ENCODE measurements around the gene IER3. TPM values are rescaled to one million over a fixed set of nuclear protein-coding genes. Genes with fewer than 3 reads are reported as not detected.

IER3 gene
- 46.3 and 236 TPM in 2 replicates for total RNA-seq

GRCh38 chr6:30744054-30744805 is at the start of gene IER3:
Gene IER3, minus strand, starts transcription at chr6:30744547. Its CDS starts 29 bp downstream, at chr6:30744518.

GRCh38 chr6:30742316-30743098 is 1.8 kb downstream of the IER3 start, which contains the start of gene FLOT1:
Gene FLOT1, minus strand, starts transcription at chr6:30742687. Its CDS starts 498 bp downstream, at chr6:30742189.

DNA sequence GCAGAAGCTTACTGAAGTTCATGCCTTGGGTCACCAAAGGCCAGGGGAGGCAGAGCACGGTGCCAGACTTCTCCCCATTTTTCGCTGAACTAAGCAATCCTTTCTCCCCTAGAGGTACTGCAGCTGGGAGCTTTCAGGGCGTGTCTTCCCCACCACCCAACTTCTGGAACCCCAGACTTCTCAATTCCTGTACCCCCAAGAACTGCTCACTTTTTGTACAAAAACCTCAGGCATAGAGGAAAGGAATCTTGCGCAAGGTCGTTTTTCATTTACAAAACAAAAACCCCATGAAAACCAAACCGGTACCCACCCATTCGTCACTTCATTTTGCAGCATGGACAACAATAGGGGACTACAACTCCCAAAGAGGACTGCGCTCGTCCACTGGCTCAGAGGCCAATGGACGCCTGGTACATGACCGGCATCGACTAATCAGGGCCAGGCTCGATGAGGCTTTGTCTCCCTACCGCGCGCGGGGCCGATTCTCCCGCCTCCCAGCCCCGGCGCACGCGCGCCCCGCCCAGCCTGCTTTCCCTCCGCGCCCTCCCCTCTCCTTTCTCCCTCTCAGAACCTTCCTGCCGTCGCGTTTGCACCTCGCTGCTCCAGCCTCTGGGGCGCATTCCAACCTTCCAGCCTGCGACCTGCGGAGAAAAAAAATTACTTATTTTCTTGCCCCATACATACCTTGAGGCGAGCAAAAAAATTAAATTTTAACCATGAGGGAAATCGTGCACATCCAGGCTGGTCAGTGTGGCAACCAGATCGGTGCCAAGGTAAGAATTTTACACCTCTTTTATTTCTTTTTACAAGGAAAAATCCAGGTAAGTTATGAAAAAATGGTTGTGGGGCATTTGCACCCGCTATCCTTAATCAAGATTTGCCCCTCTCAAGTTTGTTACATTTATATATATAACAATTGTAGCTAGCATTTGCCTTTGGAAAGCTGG is 24.3 kb downstream of the IER3 start, which contains the start of gene TUBB:
Gene TUBB (plus strand): TSS at position 562 of the 947 bp plus-strand sequence. CDS start 155 bp downstream, at position 717.

GRCh38 chr6:30717129-30717844 is 27.1 kb downstream of the IER3 start, which contains the start of gene MDC1:
Gene MDC1, minus strand, starts transcription at chr6:30717281. Its CDS starts 2,106 bp downstream, at chr6:30715175.

Small RNA genes within 50 kb of the gene (small RNA-seq; reads per million reads assigned to genes)
- gene RF00019 = not detected
- not detected for gene RN7SL353P

Other genes with a start within 250 kb of the IER3 start
- gene GNL1, start 188.1 kb downstream of the IER3 start, total RNA-seq = 59.3 and 84.8 TPM in 2 replicates
- gene PRR3, start 187.3 kb downstream of the IER3 start, total RNA-seq = 6.1 and 10.6 TPM in 2 replicates
- 45.9 and 46.0 TPM in 2 replicates for gene ABCF1, start 173.1 kb downstream of the IER3 start, total RNA-seq
- 36.0 and 55.4 TPM in 2 replicates for gene PPP1R10, start 127.3 kb downstream of the IER3 start, total RNA-seq
- 70.3 and 74.9 TPM in 2 replicates for gene MRPS18B, start 126.7 kb downstream of the IER3 start, total RNA-seq
- gene ATAT1, start 117.7 kb downstream of the IER3 start, total RNA-seq = 6.7 and 11.8 TPM in 2 replicates
- gene C6orf136, start 97.4 kb downstream of the IER3 start, total RNA-seq = 3.1 and 4.3 TPM in 2 replicates
- 28.3 and 30.8 TPM in 2 replicates for gene DHX16, start 71.5 kb downstream of the IER3 start, total RNA-seq
- 31.4 and 43.8 TPM in 2 replicates for gene PPP1R18, start 57.9 kb downstream of the IER3 start, total RNA-seq
- 9.0 and 9.2 TPM in 2 replicates for gene NRM, start 53.6 kb downstream of the IER3 start, total RNA-seq
- gene MDC1, start 27.3 kb downstream of the IER3 start, total RNA-seq = 6.7 and 7.9 TPM in 2 replicates
- 423 and 1,233 TPM in 2 replicates for gene TUBB, start 24.2 kb downstream of the IER3 start, total RNA-seq
- 56.4 and 87.2 TPM in 2 replicates for gene FLOT1, start 1.9 kb downstream of the IER3 start, total RNA-seq
- 74.2 and 95.0 TPM in 2 replicates for gene DDR1, start 140.0 kb upstream of the IER3 start, total RNA-seq
- gene GTF2H4, start 163.7 kb upstream of the IER3 start, total RNA-seq = 18.8 and 27.2 TPM in 2 replicates
- 18.8 and 22.1 TPM in 2 replicates for gene VARS2, start 169.7 kb upstream of the IER3 start, total RNA-seq
- gene SFTA2, start 187.6 kb upstream of the IER3 start, total RNA-seq = 0.39 and 0.87 TPM in 2 replicates
- gene MUCL3, start 196.4 kb upstream of the IER3 start, total RNA-seq = not detected in 2 replicates
- gene MUC21, start 239.2 kb upstream of the IER3 start, total RNA-seq = not detected in 2 replicates

Data from placental epithelial cell (primary cell).